Neural cell (in vitro differentiated cells): ENCODE data around the gene C21orf58.

Source experiments
- CTCF ChIP-seq: fragments of 450-650 bp; IDR thresholded peaks from 2 replicates; pipeline ENCODE4 v1.5.1; 2014; ENCODE audit warnings: antibody characterized with exemption, mild to moderate bottlenecking, moderate library complexity; ENCODE audit not compliant: poor library complexity, severe bottlenecking
- EZH2 ChIP-seq: fragments of 200-600, 300-800 bp; shearing (Covaris generic), sonication (generic); IDR thresholded peaks from 2 replicates; pipeline ENCODE4 v1.6.1; 2014; ENCODE audit warnings: antibody characterized with exemption, low read length, borderline replicate concordance, mild to moderate bottlenecking; ENCODE audit not compliant: insufficient read depth, poor library complexity, severe bottlenecking

- TF ChIP-seq CTCF (no peak), EZH2 (no peak)
Measured at GRCh38 chr21:46284077-46284644, 39.5 kb downstream of the C21orf58 start.
